ENCODE measurements around the gene AGMAT. TPM values are rescaled to one million over a fixed set of nuclear protein-coding genes. Genes with fewer than 3 reads are reported as not detected.

The AGMAT gene
- polyA plus RNA-seq, 1 experiment, result 0.74 TPM

DNA sequence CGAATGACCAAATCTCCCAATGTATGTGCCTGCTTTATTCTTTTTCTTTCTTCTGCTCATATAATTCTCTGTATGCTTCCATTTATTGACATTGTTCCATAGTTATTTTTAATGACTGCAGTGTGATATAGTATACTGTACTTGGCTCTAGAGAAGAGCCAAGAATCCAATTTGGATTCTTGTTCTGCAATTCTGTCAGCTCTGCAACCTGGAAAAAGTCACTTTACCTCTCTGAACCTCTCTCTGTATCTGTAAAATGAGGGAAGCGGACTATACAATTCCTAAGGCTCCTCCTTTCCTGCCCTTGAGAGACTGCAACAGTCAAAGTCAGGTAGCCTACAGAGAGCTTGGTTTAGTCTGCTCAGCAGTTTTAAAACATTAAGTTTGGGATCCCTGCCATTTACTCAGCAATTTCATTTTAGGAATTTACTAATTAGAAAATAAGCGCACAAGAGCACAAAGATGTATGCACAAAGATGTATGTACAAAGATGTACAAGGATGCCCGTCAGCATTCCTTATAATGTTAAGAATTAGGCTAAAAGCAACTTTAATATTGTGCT is 43.5 kb downstream of the AGMAT start:
- CTCF ChIA-PET, result no interaction called here
- POLR2A ChIA-PET, result no interaction called here
- TF ChIP-seq, protein P1, sequence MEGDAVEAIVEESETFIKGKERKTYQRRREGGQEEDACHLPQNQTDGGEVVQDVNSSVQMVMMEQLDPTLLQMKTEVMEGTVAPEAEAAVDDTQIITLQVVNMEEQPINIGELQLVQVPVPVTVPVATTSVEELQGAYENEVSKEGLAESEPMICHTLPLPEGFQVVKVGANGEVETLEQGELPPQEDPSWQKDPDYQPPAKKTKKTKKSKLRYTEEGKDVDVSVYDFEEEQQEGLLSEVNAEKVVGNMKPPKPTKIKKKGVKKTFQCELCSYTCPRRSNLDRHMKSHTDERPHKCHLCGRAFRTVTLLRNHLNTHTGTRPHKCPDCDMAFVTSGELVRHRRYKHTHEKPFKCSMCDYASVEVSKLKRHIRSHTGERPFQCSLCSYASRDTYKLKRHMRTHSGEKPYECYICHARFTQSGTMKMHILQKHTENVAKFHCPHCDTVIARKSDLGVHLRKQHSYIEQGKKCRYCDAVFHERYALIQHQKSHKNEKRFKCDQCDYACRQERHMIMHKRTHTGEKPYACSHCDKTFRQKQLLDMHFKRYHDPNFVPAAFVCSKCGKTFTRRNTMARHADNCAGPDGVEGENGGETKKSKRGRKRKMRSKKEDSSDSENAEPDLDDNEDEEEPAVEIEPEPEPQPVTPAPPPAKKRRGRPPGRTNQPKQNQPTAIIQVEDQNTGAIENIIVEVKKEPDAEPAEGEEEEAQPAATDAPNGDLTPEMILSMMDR (IDR thresholded peaks at IDR 0.05; ENCODE audit: low read depth, low read length), result no peak

DNA sequence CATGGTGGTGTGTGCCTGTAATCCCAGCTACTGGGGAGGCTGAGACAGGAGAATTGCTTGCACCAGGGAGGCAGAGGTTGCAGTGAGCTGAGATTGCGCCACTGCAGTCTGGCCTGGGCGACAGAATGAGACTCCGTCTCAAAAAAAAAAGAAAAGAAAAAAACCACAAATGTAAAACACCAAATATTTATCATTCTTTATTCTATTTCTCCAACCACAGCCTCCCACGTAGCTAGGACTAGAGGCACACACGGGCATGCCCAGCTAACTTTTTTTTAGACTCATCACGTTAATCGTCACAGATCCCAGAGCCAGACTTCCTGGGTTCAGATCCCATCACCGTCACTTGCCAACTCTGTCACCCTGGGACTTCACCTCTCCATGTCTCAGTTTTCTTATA is 44.7 kb downstream of the AGMAT start:
- TF ChIP-seq, protein P1 (IDR thresholded peaks at IDR 0.05; ENCODE audit: low read depth, low read length), result no peak
- Histone ChIP-seq H3K27ac (ENCODE audit: low read depth, low read length) (peak overlapping the region; percentile 11), H3K9me3 (ENCODE audit: control insufficient read depth, insufficient read depth, low read length) (no peaks in the 10 kb centered on the region; the same call in 1 of the 2 replicates), H3K4me3 (ENCODE audit: low read depth, low read length) (no peak overlapping the region), H3K27me3 (ENCODE audit: control insufficient read depth, insufficient read depth, low read length) (no peaks in the 10 kb centered on the region)
- ChIA-PET POLR2A (no interaction called here), CTCF (interaction anchor here (0.6 kb wide), 1 partner anchor 24 kb away, joined by 3 read pairs; no protein-coding TSS in a partner anchor)
- no peak for DNase-seq (ENCODE audit: low read depth, low spot score)

More for the DNA sequence above, 43.5 kb downstream of the AGMAT start:
- Histone ChIP-seq H3K9me3 (ENCODE audit: control insufficient read depth, insufficient read depth, low read length) (no peaks in the 10 kb centered on the region; the same call in 1 of the 2 replicates), H3K27ac (ENCODE audit: low read depth, low read length) (no peak overlapping the region), H3K27me3 (ENCODE audit: control insufficient read depth, insufficient read depth, low read length) (no peaks in the 10 kb centered on the region), H3K4me3 (ENCODE audit: low read depth, low read length) (no peak overlapping the region)
- no peak for DNase-seq (ENCODE audit: low read depth, low spot score)

- no peak for DNase-seq (ENCODE audit: low read depth, low spot score)
- TF ChIP-seq, protein P1 (IDR thresholded peaks at IDR 0.05; ENCODE audit: low read depth, low read length), result no peak
- Histone ChIP-seq H3K9me3 (ENCODE audit: control insufficient read depth, insufficient read depth, low read length) (no peaks in the 10 kb centered on the region; the same call in 1 of the 2 replicates), H3K27ac (ENCODE audit: low read depth, low read length) (no peak overlapping the region), H3K4me3 (ENCODE audit: low read depth, low read length) (no peak overlapping the region), H3K27me3 (ENCODE audit: control insufficient read depth, insufficient read depth, low read length) (no peaks in the 10 kb centered on the region)
- POLR2A ChIA-PET, result no interaction called here
- CTCF ChIA-PET, result no interaction called here
Measured at GRCh38 chr1:15538771-15539170, 46.1 kb downstream of the AGMAT start.

GRCh38 chr1:15531682-15532081 is 53.2 kb downstream of the AGMAT start:
- TF ChIP-seq, protein P1 (IDR thresholded peaks at IDR 0.05; ENCODE audit: low read depth, low read length), result no peak
- peaks cover 4% of the 10 kb centered on the region; the same call in 1 of the 2 replicates for H3K9me3 ChIP-seq (ENCODE audit: control insufficient read depth, insufficient read depth, low read length)
- H3K27me3 ChIP-seq (ENCODE audit: control insufficient read depth, insufficient read depth, low read length), result no peaks in the 10 kb centered on the region
- no peak for DNase-seq (ENCODE audit: low read depth, low spot score)
- H3K27ac ChIP-seq (ENCODE audit: low read depth, low read length), result no peak overlapping the region
- POLR2A ChIA-PET, result no interaction called here
- no peak overlapping the region for H3K4me3 ChIP-seq (ENCODE audit: low read depth, low read length)
- CTCF ChIA-PET, result no interaction called here

GRCh38 chr1:15531003-15531402 is 53.8 kb downstream of the AGMAT start:
- Histone ChIP-seq H3K4me3 (ENCODE audit: low read depth, low read length) (no peak overlapping the region), H3K9me3 (ENCODE audit: control insufficient read depth, insufficient read depth, low read length) (peaks cover 4% of the 10 kb centered on the region; the same call in 1 of the 2 replicates), H3K27me3 (ENCODE audit: control insufficient read depth, insufficient read depth, low read length) (no peaks in the 10 kb centered on the region), H3K27ac (ENCODE audit: low read depth, low read length) (no peak overlapping the region)
- no peak for DNase-seq (ENCODE audit: low read depth, low spot score)
- ChIA-PET CTCF (no interaction called here), POLR2A (no interaction called here)
- TF ChIP-seq, protein P1 (IDR thresholded peaks at IDR 0.05; ENCODE audit: low read depth, low read length), result no peak
